OCI-LY1 (cell line): ENCODE measurements around the gene KATNIP.

Experiments
- CTCF ChIP-seq: fragments of 200-600 bp; sonication (generic), shearing (Covaris generic); IDR thresholded peaks from 2 replicates; pipeline ENCODE4 v1.5.1; 2017; ENCODE audit warnings: mild to moderate bottlenecking, antibody characterized with exemption, low read length, moderate library complexity, mixed read lengths
- EZH2 ChIP-seq: fragments of 200-600 bp; sonication (generic), shearing (Covaris generic); IDR thresholded peaks from 2 replicates; pipeline ENCODE4 v1.8.0; 2017; ENCODE audit warnings: borderline replicate concordance, mixed run types, mild to moderate bottlenecking, antibody characterized with exemption, low read length, moderate library complexity, mixed read lengths

- TF ChIP-seq CTCF (no peak), EZH2 (no peak)
These were observed 6.5 kb downstream of the KATNIP start for GRCh38 chr16:27556471-27556870.
